GM19328 (cell line): ENCODE measurements around the gene TTC13.
A peak's percentile ranks its signal among the peaks of the same experiment; 100 is the strongest.
"Not testable (repeated sequence)": the region's sequence is repeated elsewhere in the genome, so short reads cannot be mapped to it uniquely, and the experiment has no call there.

Experiments used
- ATAC-seq: cut with Tn5 transposase; IDR thresholded peaks from one replicate; pipeline ENCODE4 v1.9.1; 2021; ENCODE audit warnings: mild to moderate bottlenecking, moderate library complexity; ENCODE audit not compliant: unreplicated experiment

TTC13 gene

GRCh38 chr1:230978491-230979388 is at the start of gene TTC13, which contains the start of gene ARV1:
Gene TTC13 (minus strand): TSS chr1:230978861. CDS start chr1:230978830, 31 bp downstream.
Gene ARV1 (plus strand): TSS chr1:230979094. CDS start chr1:230979106, 12 bp downstream.
- peak; percentile 93 for ATAC-seq

- no peak for ATAC-seq
These were observed 49.3 kb upstream of the TTC13 start for GRCh38 chr1:231027971-231028370.

GRCh38 chr1:231027136-231027925 is 48.7 kb upstream of the TTC13 start:
- ATAC-seq: no peak

GRCh38 chr1:231026576-231026975 is 47.9 kb upstream of the TTC13 start:
- ATAC-seq: no peak

- no peak for ATAC-seq
These were observed 44.5 kb upstream of the TTC13 start for GRCh38 chr1:231023150-231023549.

- ATAC-seq: not testable (repeated sequence)
These were observed 43.9 kb upstream of the TTC13 start for GRCh38 chr1:231022543-231022942.

- ATAC-seq: no peak
These were observed 42.9 kb upstream of the TTC13 start for GRCh38 chr1:231021540-231022031.

GRCh38 chr1:231020816-231021215 is 42.2 kb upstream of the TTC13 start:
- no peak for ATAC-seq

- no peak for ATAC-seq
These were observed 41.5 kb upstream of the TTC13 start for GRCh38 chr1:231020139-231020601.

- ATAC-seq: no peak
These were observed 41.0 kb upstream of the TTC13 start for GRCh38 chr1:231019711-231020110.

GRCh38 chr1:231016966-231017365 is 38.3 kb upstream of the TTC13 start:
- no peak for ATAC-seq

- no peak for ATAC-seq
These were observed 37.6 kb upstream of the TTC13 start for GRCh38 chr1:231016234-231016633.

- no peak for ATAC-seq
These were observed 34.8 kb upstream of the TTC13 start for GRCh38 chr1:231013391-231014015.

- no peak for ATAC-seq
These were observed 33.3 kb upstream of the TTC13 start for GRCh38 chr1:231011963-231012362.

- no peak for ATAC-seq
These were observed 32.7 kb upstream of the TTC13 start for GRCh38 chr1:231011360-231011759.

- ATAC-seq: not testable (repeated sequence)
These were observed 28.9 kb upstream of the TTC13 start for GRCh38 chr1:231007535-231007934.

GRCh38 chr1:231001892-231002291 is 23.2 kb upstream of the TTC13 start:
- no peak for ATAC-seq

GRCh38 chr1:231000639-231001038 is 22.0 kb upstream of the TTC13 start:
- no peak for ATAC-seq

GRCh38 chr1:231000201-231000600 is 21.5 kb upstream of the TTC13 start:
- no peak for ATAC-seq

GRCh38 chr1:230994860-230995259 is 16.2 kb upstream of the TTC13 start:
- no peak for ATAC-seq
